Spleen (tissue), 11 donors: Measurements from ENCODE around the gene FRMD4A. TPM values are rescaled to one million over a fixed set of nuclear protein-coding genes. Genes with fewer than 3 reads are reported as not detected.
"Not testable (repeated sequence)": the region's sequence is repeated elsewhere in the genome, so short reads cannot be mapped to it uniquely, and the experiment has no call there.

Experiments
- DNase-seq: peaks from one replicate; pipeline ENCODE4 v3.0.0-alpha.2; 2020
- H3K27ac ChIP-seq, 8 donors: fragments of 200-600 bp; sonication (generic) in 7 of 8; 1 replicate in 4 of 8; 2 replicates in 4 of 8; pipeline versions ENCODE4 v1.5.0 to v1.8.0; 2016 to 2021; ENCODE audit warnings: inconsistent platforms in 4 of 8, mild to moderate bottlenecking in 4 of 8, moderate library complexity in 1 of 8
- H3K27me3 ChIP-seq, 7 donors: fragments of 200-600 bp; sonication (generic) in 6 of 7; replicated peaks in 1 of 7; 1 replicate in 4 of 7; 2 replicates in 3 of 7; pipeline versions ENCODE4 v1.5.0 to v1.8.0; 2016 to 2021; ENCODE audit warnings: inconsistent platforms in 3 of 7, mild to moderate bottlenecking in 1 of 7
- H3K36me3 ChIP-seq, 6 donors: fragments of 200-600 bp; sonication (generic) in 5 of 6; 1 replicate in 4 of 6; 2 replicates in 2 of 6; pipeline versions ENCODE4 v1.5.0 to v1.8.0; 2016 to 2021; ENCODE audit warnings: inconsistent platforms in 2 of 6
- H3K4me1 ChIP-seq, 6 donors: fragments of 200-600 bp; sonication (generic) in 5 of 6; 1 replicate in 3 of 6; 2 replicates in 3 of 6; pipeline versions ENCODE4 v1.5.0 to v1.8.0; 2016 to 2021; ENCODE audit warnings: inconsistent platforms in 3 of 6
- H3K4me3 ChIP-seq, 8 donors: fragments of 200-600 bp; sonication (generic) in 7 of 8; 1 replicate in 4 of 8; 2 replicates in 4 of 8; pipeline versions ENCODE4 v1.5.0 to v1.8.0; 2016 to 2021; ENCODE audit warnings: inconsistent platforms in 4 of 8, mild to moderate bottlenecking in 4 of 8, moderate library complexity in 2 of 8
- H3K9me3 ChIP-seq, 8 donors: fragments of 200-600 bp; sonication (generic) in 7 of 8; 1 replicate in 4 of 8; 2 replicates in 4 of 8; pipeline versions ENCODE4 v1.5.0 to v1.8.0; 2016 to 2021; ENCODE audit warnings: inconsistent platforms in 4 of 8
- POLR2A ChIP-seq, 3 donors: fragments of 450-650 bp; IDR thresholded peaks; one replicate each; pipeline ENCODE4 v1.5.1; 2017; ENCODE audit warnings: antibody characterized with exemption in 3 of 3, mild to moderate bottlenecking in 1 of 3
- POLR2AphosphoS5 ChIP-seq, 3 donors: sonication (generic); formaldehyde crosslinking; IDR thresholded peaks; one replicate each; pipeline ENCODE4 v1.5.1; 2017; ENCODE audit warnings: antibody characterized with exemption in 3 of 3
- WGBS, 5 donors: extraction: QIAGEN DNeasy Blood & Tissue Kit in 3 of 5; methylation state at CpG; one replicate each; pipeline versions ENCODE4 v1.1.5 to v1.1.7; 2013 to 2018; 5-methylcytosine and 5-hydroxymethylcytosine counted together
- intact Hi-C: fragments of 100-400 bp; cut with DNase I; formaldehyde crosslinking; loops from one replicate; pipeline ENCODE4 v1.15.0; 2023; ENCODE audit warnings: low total_unique reads
- polyA plus RNA-seq, 3 donors: library from polyadenylated mRNA; stranded (reverse); fragments of 200-250 nt; gene quantifications; one replicate each; pipeline ENCODE4 v1.2.1, GENCODE V29; 2013
- total RNA-seq, 7 donors: library from RNA; depleted of rRNA in 3 of 7; stranded (reverse); fragments of >200 nt in 3 of 7; fragmentation: NEBNext Ultra II Directional in 4 of 7; extraction: Animal tissue kit (Norgen Biotek cat#: 25700) in 4 of 7; gene quantifications; one replicate each; pipeline versions ENCODE4 v1.1.0 to v1.2.1, GENCODE V29; 2016 to 2021
- TF ChIP-seq, protein P1 (sequence below), 11 experiments: fragments of 200-600 bp in 7 of 11; fragments of 450-650 bp in 4 of 11; sonication (generic) in 4 of 11; IDR thresholded peaks in 8 of 11; conservative IDR thresholded peaks in 3 of 11; 1 replicate in 7 of 11; 2 replicates in 4 of 11; pipeline versions ENCODE4 v1.4.0 to v1.8.0; 2016 to 2021; ENCODE audit warnings: antibody characterized with exemption in 11 of 11, inconsistent platforms in 4 of 11, mild to moderate bottlenecking in 1 of 11
- donor health status: healthy with polysubstance abuse.
- donor health status: DM: no; HTN: no; CAD: no; lungs with moderate emphysema.
- donor health status: DM: no; HTN: no; CAD: no.
- donor health status: Bipolar disorder and iron deficiency.
- donor health status: healthy.
- donor health status: DM: no; HTN: no; CAD: no.
- donor health status: DM: yes; HTN: yes; CAD: no.

The FRMD4A gene
- total and polyA plus RNA-seq, 10 donors, result 9.2 to 141 (median 80.5) TPM

DNA sequence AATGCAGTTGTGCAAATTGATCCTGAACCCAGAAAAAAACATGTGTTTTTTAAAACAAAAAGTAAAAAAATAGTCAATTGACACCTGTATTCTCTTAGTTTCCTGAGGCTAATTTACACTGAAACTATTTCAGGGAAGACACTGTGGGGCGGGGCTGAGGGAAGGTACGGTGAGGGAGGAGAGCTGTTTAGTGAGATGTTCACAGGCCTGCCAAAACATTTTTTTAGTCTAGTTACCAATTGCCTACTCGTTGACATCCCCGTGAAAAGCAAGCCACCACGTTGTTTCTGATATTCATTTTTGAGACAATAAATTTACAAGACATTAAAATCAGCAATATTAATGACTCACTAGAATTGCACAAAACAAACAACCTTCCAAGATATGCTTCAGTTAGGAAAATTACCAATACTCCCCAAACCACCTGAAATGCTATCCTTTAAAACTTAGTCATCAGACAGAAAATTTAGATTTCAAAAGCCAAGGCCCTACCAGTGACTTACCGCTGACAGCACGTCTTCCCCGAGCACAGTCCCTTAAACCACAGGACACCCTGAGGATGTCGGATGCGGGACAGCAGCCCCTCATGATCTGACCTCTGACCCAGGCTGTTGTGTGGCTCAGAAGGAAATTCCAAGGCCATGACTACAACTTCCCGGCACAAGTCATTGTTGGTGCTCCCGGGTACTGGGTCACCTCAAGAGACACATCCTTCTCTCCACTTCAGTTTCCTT, 464.8 kb downstream of the FRMD4A start:
- H3K27ac ChIP-seq, result peak overlapping the region in 3 of 8 donors; percentile 7 to 47 (median 43)
- WGBS, 5 donors, result 79 to 88% (median 80%) methylated on average over 9 to 12 of the region's 12 CpGs
- no peaks in the 10 kb centered on the region for H3K36me3 ChIP-seq
- H3K27me3 ChIP-seq, result no peaks in the 10 kb centered on the region
- H3K4me3 ChIP-seq, result no peak overlapping the region
- H3K4me1 ChIP-seq, result peaks cover 0 to 5% (median 0%) of the 10 kb centered on the region in 6 donors
- TF ChIP-seq, protein P1, sequence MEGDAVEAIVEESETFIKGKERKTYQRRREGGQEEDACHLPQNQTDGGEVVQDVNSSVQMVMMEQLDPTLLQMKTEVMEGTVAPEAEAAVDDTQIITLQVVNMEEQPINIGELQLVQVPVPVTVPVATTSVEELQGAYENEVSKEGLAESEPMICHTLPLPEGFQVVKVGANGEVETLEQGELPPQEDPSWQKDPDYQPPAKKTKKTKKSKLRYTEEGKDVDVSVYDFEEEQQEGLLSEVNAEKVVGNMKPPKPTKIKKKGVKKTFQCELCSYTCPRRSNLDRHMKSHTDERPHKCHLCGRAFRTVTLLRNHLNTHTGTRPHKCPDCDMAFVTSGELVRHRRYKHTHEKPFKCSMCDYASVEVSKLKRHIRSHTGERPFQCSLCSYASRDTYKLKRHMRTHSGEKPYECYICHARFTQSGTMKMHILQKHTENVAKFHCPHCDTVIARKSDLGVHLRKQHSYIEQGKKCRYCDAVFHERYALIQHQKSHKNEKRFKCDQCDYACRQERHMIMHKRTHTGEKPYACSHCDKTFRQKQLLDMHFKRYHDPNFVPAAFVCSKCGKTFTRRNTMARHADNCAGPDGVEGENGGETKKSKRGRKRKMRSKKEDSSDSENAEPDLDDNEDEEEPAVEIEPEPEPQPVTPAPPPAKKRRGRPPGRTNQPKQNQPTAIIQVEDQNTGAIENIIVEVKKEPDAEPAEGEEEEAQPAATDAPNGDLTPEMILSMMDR (IDR thresholded peaks at IDR 0.05 in 8 of 11, conservative IDR thresholded peaks at IDR 0.05 in 3 of 11), result no peak
- TF ChIP-seq POLR2AphosphoS5 (IDR thresholded peaks at IDR 0.05) (no peak), POLR2A (IDR thresholded peaks at IDR 0.05) (no peak)
- H3K9me3 ChIP-seq, result no peaks in the 10 kb centered on the region
- no peak for DNase-seq
- intact Hi-C loops, result no loop called here

DNA sequence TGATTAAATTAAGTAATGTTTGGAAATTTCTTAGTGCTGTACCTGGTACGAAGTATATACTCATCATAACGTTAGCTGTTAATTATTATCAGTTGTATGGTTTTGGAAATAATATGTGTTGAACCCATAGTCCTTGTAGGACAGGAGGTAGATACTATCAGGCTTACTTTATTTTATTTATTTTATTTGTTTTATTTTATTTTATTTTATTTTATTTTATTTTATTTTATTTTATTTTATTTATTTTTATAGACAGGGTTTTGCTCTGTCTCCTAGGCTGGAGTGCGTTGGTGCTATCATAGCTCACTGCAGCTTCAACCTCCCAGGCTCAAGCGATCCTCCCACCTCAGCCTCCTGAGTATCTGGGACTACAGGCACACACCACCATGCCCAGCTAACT, 465.5 kb downstream of the FRMD4A start:
- not testable (repeated sequence) for DNase-seq
- WGBS, 5 donors, result 94 to 98% (median 95%) methylated on average over 4 of the region's 4 CpGs

DNA sequence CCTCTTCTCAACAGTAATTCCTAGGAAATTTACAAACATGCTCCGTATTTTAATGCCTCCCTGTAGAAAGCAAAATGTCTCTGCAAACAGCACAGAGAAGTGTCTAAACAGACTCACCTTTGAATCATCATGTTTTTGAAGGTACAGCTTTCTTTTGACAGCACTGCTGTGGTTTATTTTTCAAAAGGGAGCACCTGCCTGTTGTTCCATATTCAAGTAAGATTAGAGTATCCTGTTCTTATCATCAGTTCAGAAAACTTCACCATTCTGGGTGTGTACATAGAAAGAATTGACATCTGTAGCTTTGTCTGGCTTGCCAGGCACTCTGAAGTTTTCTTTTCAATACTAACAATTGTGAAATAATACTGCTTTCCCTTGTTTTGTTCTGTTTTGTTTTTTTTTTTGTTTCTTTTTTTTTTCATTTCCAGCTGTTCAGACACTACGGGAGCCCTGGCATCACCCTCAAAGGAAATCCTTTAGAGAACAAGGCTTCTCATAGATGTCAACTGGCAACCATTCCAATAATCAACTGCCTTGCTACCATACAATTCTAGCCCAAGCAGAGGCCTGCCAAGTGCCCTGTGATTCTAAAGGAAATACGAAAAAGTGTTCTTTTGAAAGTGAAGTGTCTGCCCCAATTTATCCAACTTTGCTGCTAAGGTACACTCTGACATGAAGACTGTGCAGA, 468.0 kb downstream of the FRMD4A start:
- TF ChIP-seq POLR2AphosphoS5 (IDR thresholded peaks at IDR 0.05), result no peak
- TF ChIP-seq, protein P1 (IDR thresholded peaks at IDR 0.05 in 8 of 11, conservative IDR thresholded peaks at IDR 0.05 in 3 of 11), result no peak
- TF ChIP-seq POLR2A (IDR thresholded peaks at IDR 0.05), result no peak
- no peak overlapping the region for H3K4me3 ChIP-seq
- H3K9me3 ChIP-seq, result no peaks in the 10 kb centered on the region
- no peak for DNase-seq
- H3K27me3 ChIP-seq, result no peaks in the 10 kb centered on the region
- H3K4me1 ChIP-seq, result peaks cover 0 to 5% (median 0%) of the 10 kb centered on the region in 6 donors
- 48 to 75% (median 59%) methylated on average over 3 of the region's 3 CpGs for WGBS, 5 donors
- no peaks in the 10 kb centered on the region for H3K36me3 ChIP-seq
- intact Hi-C loops, result no loop called here
- H3K27ac ChIP-seq, result peak overlapping the region in 1 of 8 donors; percentile 18

More for the DNA sequence above, 465.5 kb downstream of the FRMD4A start:
- H3K4me1 ChIP-seq, H3K36me3 ChIP-seq, H3K9me3 ChIP-seq, H3K27me3 ChIP-seq, intact Hi-C loops, H3K4me3 ChIP-seq: not testable (repeated sequence)
- H3K27ac ChIP-seq, result peak overlapping the region in 1 of 8 donors; percentile 43

DNA sequence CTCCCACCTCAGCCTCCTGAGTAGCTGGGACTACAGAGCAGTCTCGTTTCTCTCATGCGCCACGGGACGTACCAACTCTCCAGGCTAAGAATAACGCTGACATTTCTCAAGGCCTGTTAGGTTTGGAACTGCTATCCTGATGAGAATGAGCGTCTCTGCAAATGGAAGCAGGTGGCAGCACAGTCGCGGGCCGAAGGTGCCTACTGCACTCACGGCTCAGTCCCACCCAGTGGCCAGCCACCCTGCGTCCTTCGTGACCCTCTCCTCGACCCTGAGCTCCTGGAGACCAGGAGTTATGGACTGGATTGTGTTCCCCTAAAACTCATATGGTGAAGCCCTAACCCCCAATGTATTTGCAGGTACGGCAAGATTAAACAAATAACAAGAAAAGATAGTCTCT, 469.8 kb downstream of the FRMD4A start:
- peaks cover 0 to 5% (median 0%) of the 10 kb centered on the region in 6 donors for H3K4me1 ChIP-seq
- DNase-seq, result no peak
- no peak for TF ChIP-seq POLR2A (IDR thresholded peaks at IDR 0.05)
- TF ChIP-seq, protein P1 (IDR thresholded peaks at IDR 0.05 in 8 of 11, conservative IDR thresholded peaks at IDR 0.05 in 3 of 11), result no peak
- no peaks in the 10 kb centered on the region for H3K36me3 ChIP-seq
- no peak overlapping the region for H3K27ac ChIP-seq
- H3K4me3 ChIP-seq, result no peak overlapping the region
- H3K27me3 ChIP-seq, result no peaks in the 10 kb centered on the region
- intact Hi-C loops, result no loop called here
- no peaks in the 10 kb centered on the region for H3K9me3 ChIP-seq
- WGBS, 5 donors, result 91 to 96% (median 93%) methylated on average over 14 of the region's 14 CpGs
